SK-N-SH treated with all-trans-retinoic acid at 6 μM for 48 hours (cell line): ENCODE data around the gene RGPD8.
"Not testable (repeated sequence)": the region's sequence is repeated elsewhere in the genome, so short reads cannot be mapped to it uniquely, and the experiment has no call there.

Source experiments
- BACH2 ChIP-seq: fragments of 250-450 bp; sonication (Bioruptor Pico); IDR thresholded peaks from 2 replicates; pipeline ENCODE4 v1.9.0; 2021; ENCODE audit warnings: mild to moderate bottlenecking, borderline replicate concordance
- CREB5 ChIP-seq: fragments of 250-450 bp; sonication (Bioruptor Pico); IDR thresholded peaks from 2 replicates; pipeline ENCODE4 v1.5.1; 2020; ENCODE audit warnings: low read depth, mild to moderate bottlenecking, moderate library complexity
- CSDC2 ChIP-seq: fragments of 250-450 bp; sonication (Bioruptor Pico); IDR thresholded peaks from 2 replicates; pipeline ENCODE4 v1.5.0; 2020; ENCODE audit warnings: mild to moderate bottlenecking, moderate library complexity
- OSR1 ChIP-seq: fragments of 250-450 bp; sonication (Bioruptor Pico); IDR thresholded peaks from 2 replicates; pipeline ENCODE4 v1.8.0; 2022; ENCODE audit warnings: moderate library complexity, mild to moderate bottlenecking, inconsistent platforms
- PATZ1 ChIP-seq: fragments of 250-450 bp; sonication (Bioruptor Pico); IDR thresholded peaks from 2 replicates; pipeline ENCODE4 v1.8.0; 2020; ENCODE audit warnings: mild to moderate bottlenecking, moderate library complexity, borderline replicate concordance
- POU6F1 ChIP-seq: fragments of 250-450 bp; sonication (Bioruptor Pico); IDR thresholded peaks from 2 replicates; pipeline ENCODE4 v1.8.0; 2021; ENCODE audit warnings: low read depth, mild to moderate bottlenecking, moderate library complexity, borderline replicate concordance
- RARB ChIP-seq: fragments of 250-450 bp; sonication (Bioruptor Pico); IDR thresholded peaks from 2 replicates; pipeline ENCODE4 v1.8.0; 2021; ENCODE audit warnings: mild to moderate bottlenecking, moderate library complexity
- TSHZ2 ChIP-seq: fragments of 250-450 bp; sonication (Bioruptor Pico); IDR thresholded peaks from 2 replicates; pipeline ENCODE4 v1.5.0; 2020; ENCODE audit warnings: mild to moderate bottlenecking, moderate library complexity
- ZFP3 ChIP-seq: fragments of 250-450 bp; sonication (Bioruptor Pico); IDR thresholded peaks from 2 replicates; pipeline ENCODE4 v1.5.0; 2020; ENCODE audit warnings: mild to moderate bottlenecking, moderate library complexity
- ZFP30 ChIP-seq: fragments of 450-650 bp; formaldehyde crosslinking; IDR thresholded peaks from 2 replicates; pipeline ENCODE4 v1.5.0; 2022; ENCODE audit warnings: mild to moderate bottlenecking, moderate library complexity
- ZNF70 ChIP-seq: fragments of 450-650 bp; formaldehyde crosslinking; IDR thresholded peaks from 2 replicates; pipeline ENCODE4 v1.5.0; 2020; ENCODE audit warnings: mild to moderate bottlenecking, moderate library complexity

GRCh38 chr2:112352809-112353603 lies 80.4 kb downstream of the RGPD8 start:
- not testable (repeated sequence) for TF ChIP-seq TSHZ2 (CRISPR knock-in tag); ZFP3 (CRISPR knock-in tag); RARB (CRISPR knock-in tag); PATZ1 (CRISPR knock-in tag); CREB5 (CRISPR knock-in tag); ZFP30; POU6F1; ZNF70 (CRISPR knock-in tag); BACH2 (CRISPR knock-in tag); OSR1 (CRISPR knock-in tag); CSDC2 (CRISPR knock-in tag)
